Type B pancreatic cell (in vitro differentiated cells): ENCODE data around the gene LY6G5C. TPM values are rescaled to one million over a fixed set of nuclear protein-coding genes. Genes with fewer than 3 reads are reported as not detected.

ENCODE experiments used
- DNase-seq: peaks from one replicate; pipeline ENCODE4 v3.0.0; 2021; ENCODE audit warnings: mixed read lengths; ENCODE audit not compliant: unreplicated experiment; ENCODE audit errors: extremely low spot score
- H3K27ac Mint-ChIP-seq: 2 replicates; pipeline ENCODE4 v1.8.0; 2021; ENCODE audit warnings: mild to moderate bottlenecking, mixed read lengths
- H3K27me3 Mint-ChIP-seq: 2 replicates; pipeline ENCODE4 v1.8.0; 2021; ENCODE audit warnings: mixed read lengths
- H3K36me3 Mint-ChIP-seq: 2 replicates; pipeline ENCODE4 v1.8.0; 2021; ENCODE audit warnings: mixed read lengths
- H3K4me1 Mint-ChIP-seq: one replicate; pipeline ENCODE4 v1.8.0; 2021; ENCODE audit warnings: mixed read lengths; ENCODE audit not compliant: unreplicated experiment
- H3K4me3 Mint-ChIP-seq: 2 replicates; pipeline ENCODE4 v1.8.0; 2021; ENCODE audit warnings: mild to moderate bottlenecking, mixed read lengths
- H3K9me3 Mint-ChIP-seq: 2 replicates; pipeline ENCODE4 v1.8.0; 2021; ENCODE audit warnings: mixed read lengths
- CTCF ChIP-seq: fragments of 200-600 bp; sonication (generic); conservative IDR thresholded peaks from 2 replicates; pipeline ENCODE4 v1.5.0; 2021; ENCODE audit warnings: antibody characterized with exemption, mild to moderate bottlenecking
- total RNA-seq: library from RNA; stranded (reverse); gene quantifications from 2 replicates; pipeline ENCODE4 v1.2.1, GENCODE V29; 2021; ENCODE audit warnings: low replicate concordance

LY6G5C gene
- total RNA-seq, 1 donor from 2014 or later: 2.3 TPM

- DNase-seq: no peak
- no peak for TF ChIP-seq CTCF
- Mint-ChIP-seq H3K4me3 (no peak within 1 kb of the TSS), H3K27ac (peak within 1 kb of the TSS; percentile 13), H3K27me3 (no peaks in the 10 kb centered on the region), H3K9me3 (peaks cover 5% of the 10 kb centered on the region), H3K4me1 (peaks cover 21% of the 10 kb centered on the region), H3K36me3 (peaks cover 21% of the 10 kb centered on the region)
These were observed 42.5 kb upstream of the LY6G5C start, which contains the start of gene MPIG6B for GRCh38 chr6:31723245-31723979. Gene MPIG6B, plus strand, starts transcription at chr6:31723373. Its CDS starts 11 bp downstream, at chr6:31723384.

GRCh38 chr6:31722173-31722572 is 41.3 kb upstream of the LY6G5C start:
- H3K4me3 Mint-ChIP-seq: no peak overlapping the region

GRCh38 chr6:31721351-31722020 is 40.6 kb upstream of the LY6G5C start, which contains the start of gene LY6G6C:
Gene LY6G6C, minus strand, starts transcription at chr6:31721746. Its CDS starts 67 bp downstream, at chr6:31721679.
- Mint-ChIP-seq H3K4me1 (peaks cover 29% of the 10 kb centered on the region), H3K36me3 (peaks cover 10% of the 10 kb centered on the region), H3K9me3 (peaks cover 5% of the 10 kb centered on the region), H3K27ac (peak within 1 kb of the TSS; percentile 90), H3K4me3 (peak within 1 kb of the TSS; percentile 67), H3K27me3 (no peaks in the 10 kb centered on the region)
- TF ChIP-seq CTCF: no peak
- no peak for DNase-seq

More at GRCh38 chr6:31722173-31722572, 41.3 kb upstream of the LY6G5C start:
- TF ChIP-seq CTCF: no peak
- Mint-ChIP-seq H3K9me3 (peaks cover 5% of the 10 kb centered on the region), H3K36me3 (peaks cover 17% of the 10 kb centered on the region), H3K27ac (no peak overlapping the region), H3K27me3 (no peaks in the 10 kb centered on the region), H3K4me1 (peaks cover 34% of the 10 kb centered on the region)
- DNase-seq: no peak

- Mint-ChIP-seq H3K4me1 (peaks cover 23% of the 10 kb centered on the region), H3K4me3 (peak overlapping the region; percentile 67)
These were observed 39.4 kb upstream of the LY6G5C start for GRCh38 chr6:31720196-31720770.

More at GRCh38 chr6:31720196-31720770, 39.4 kb upstream of the LY6G5C start:
- no peak for TF ChIP-seq CTCF
- Mint-ChIP-seq H3K27ac (peak overlapping the region; percentile 90), H3K36me3 (no peaks in the 10 kb centered on the region), H3K27me3 (no peaks in the 10 kb centered on the region), H3K9me3 (peaks cover 5% of the 10 kb centered on the region)
- no peak for DNase-seq
